Kidney epithelial cell (primary cell): ENCODE data around the gene SMAD6. TPM values are rescaled to one million over a fixed set of nuclear protein-coding genes. Genes with fewer than 3 reads are reported as not detected.

Experiments
- DNase-seq: peaks from one replicate; pipeline ENCODE4 v3.0.0-alpha.2; 2010; ENCODE audit warnings: low read depth
- H3K27me3 ChIP-seq: 2 replicates; pipeline ENCODE4 v1.6.0; 2011; ENCODE audit warnings: low read length; ENCODE audit not compliant: control insufficient read depth, insufficient read depth
- H3K36me3 ChIP-seq: 2 replicates; pipeline ENCODE4 v1.5.1; 2011; ENCODE audit warnings: low read length; ENCODE audit not compliant: control insufficient read depth, insufficient read depth
- H3K4me3 ChIP-seq: 2 replicates; pipeline ENCODE4 v1.5.1; 2011; ENCODE audit warnings: low read depth, mild to moderate bottlenecking, control low read depth, low read length
- CTCF ChIP-seq: IDR thresholded peaks from 2 replicates; pipeline ENCODE4 v1.5.1; 2011; ENCODE audit warnings: mild to moderate bottlenecking, moderate library complexity, low read length, control low read depth, inconsistent platforms; ENCODE audit not compliant: insufficient read depth, poor library complexity, severe bottlenecking
- total RNA-seq: library from RNA; depleted of rRNA; stranded (reverse); fragments of >200 nt; gene quantifications from 2 replicates; pipeline ENCODE4 v1.2.3, GENCODE V29; 2015

Gene SMAD6
- total RNA-seq, 1 donor from 2014 or later, result 8.3 TPM

- DNase-seq, result no peak
- no peaks in the 10 kb centered on the region for H3K36me3 ChIP-seq
- no peaks in the 10 kb centered on the region for H3K27me3 ChIP-seq
- H3K4me3 ChIP-seq, result no peak overlapping the region
- no peak for TF ChIP-seq CTCF
These were observed 13.2 kb downstream of the SMAD6 start for GRCh38 chr15:66715181-66715624.

GRCh38 chr15:66715720-66716655, 14.0 kb downstream of the SMAD6 start:
- Histone ChIP-seq H3K36me3 (no peaks in the 10 kb centered on the region), H3K4me3 (no peak overlapping the region), H3K27me3 (no peaks in the 10 kb centered on the region)
- DNase-seq, result no peak
- TF ChIP-seq CTCF, result no peak

GRCh38 chr15:66716656-66717020, 14.6 kb downstream of the SMAD6 start:
- Histone ChIP-seq H3K4me3 (no peak overlapping the region), H3K27me3 (no peaks in the 10 kb centered on the region), H3K36me3 (no peaks in the 10 kb centered on the region)
- no peak for DNase-seq
- no peak for TF ChIP-seq CTCF

GRCh38 chr15:66718220-66718988, 16.4 kb downstream of the SMAD6 start:
- no peak for DNase-seq
- no peak overlapping the region for H3K4me3 ChIP-seq
- no peaks in the 10 kb centered on the region for H3K36me3 ChIP-seq
- TF ChIP-seq CTCF, result no peak
- H3K27me3 ChIP-seq, result no peaks in the 10 kb centered on the region

- DNase-seq, result no peak
- Histone ChIP-seq H3K4me3 (no peak overlapping the region), H3K36me3 (no peaks in the 10 kb centered on the region), H3K27me3 (no peaks in the 10 kb centered on the region)
- no peak for TF ChIP-seq CTCF
These were observed 17.4 kb downstream of the SMAD6 start for GRCh38 chr15:66719471-66719870.
